Measurements from ENCODE around the gene NAA15.

NAA15 gene

GRCh38 chr4:139331185-139331584, 29.9 kb downstream of the NAA15 start:
- Histone ChIP-seq H3K27me3 (no peaks in the 10 kb centered on the region), H3K4me2 (no peak overlapping the region), H3K4me1 (no peaks in the 10 kb centered on the region), H3K9ac (no peak overlapping the region), H3K36me3 (peaks cover 73% of the 10 kb centered on the region), H3K27ac (no peak overlapping the region), H4K20me1 (peaks cover 97% of the 10 kb centered on the region), H3K9me3 (peaks cover 21% of the 10 kb centered on the region), H3K4me3 (no peak overlapping the region)
- TF ChIP-seq Cebpa-rat (IDR thresholded peaks at IDR 0.05): no peak

- Histone ChIP-seq H4K20me1 (peaks cover 94% of the 10 kb centered on the region), H3K4me3 (no peak overlapping the region)
Observed at GRCh38 chr4:139333046-139333445, 31.7 kb downstream of the NAA15 start.

GRCh38 chr4:139337612-139338011, 36.3 kb downstream of the NAA15 start:
- TF ChIP-seq Cebpa-rat (IDR thresholded peaks at IDR 0.05): no peak
- no peaks in the 10 kb centered on the region for H3K9me3 ChIP-seq
- no peak overlapping the region for H3K9ac ChIP-seq
- no peak overlapping the region for H3K4me3 ChIP-seq
- H3K36me3 ChIP-seq: peaks cover 80% of the 10 kb centered on the region
- no peaks in the 10 kb centered on the region for H3K4me1 ChIP-seq
- no peak overlapping the region for H3K4me2 ChIP-seq
- no peak overlapping the region for H3K27ac ChIP-seq
- peaks cover 92% of the 10 kb centered on the region for H4K20me1 ChIP-seq
- no peaks in the 10 kb centered on the region for H3K27me3 ChIP-seq

More at GRCh38 chr4:139333046-139333445, 31.7 kb downstream of the NAA15 start:
- H3K27me3 ChIP-seq: no peaks in the 10 kb centered on the region
- peaks cover 14% of the 10 kb centered on the region for H3K9me3 ChIP-seq
- no peak for TF ChIP-seq Cebpa-rat (IDR thresholded peaks at IDR 0.05)
- no peak overlapping the region for H3K9ac ChIP-seq
- H3K4me1 ChIP-seq: no peaks in the 10 kb centered on the region
- peaks cover 70% of the 10 kb centered on the region for H3K36me3 ChIP-seq
- H3K4me2 ChIP-seq: no peak overlapping the region
- no peak overlapping the region for H3K27ac ChIP-seq

GRCh38 chr4:139361301-139361700, 60.0 kb downstream of the NAA15 start:
- Histone ChIP-seq H3K36me3 (peaks cover 95% of the 10 kb centered on the region), H3K9me3 (no peaks in the 10 kb centered on the region), H3K27me3 (no peaks in the 10 kb centered on the region), H3K4me2 (no peak overlapping the region), H3K4me1 (no peaks in the 10 kb centered on the region), H3K27ac (no peak overlapping the region), H3K9ac (no peak overlapping the region), H3K4me3 (no peak overlapping the region), H4K20me1 (0 out of 2 replicates have a peak, but pooled peaks cover 5% of the 10 kb centered on the region)
- no peak for TF ChIP-seq Cebpa-rat (IDR thresholded peaks at IDR 0.05)

GRCh38 chr4:139367421-139368090, 66.3 kb downstream of the NAA15 start:
- no peak for TF ChIP-seq Cebpa-rat (IDR thresholded peaks at IDR 0.05)
- Histone ChIP-seq H3K36me3 (peaks cover 97% of the 10 kb centered on the region), H3K4me1 (no peaks in the 10 kb centered on the region), H4K20me1 (peaks cover 24% of the 10 kb centered on the region), H3K4me2 (no peak overlapping the region), H3K27ac (no peak overlapping the region), H3K27me3 (no peaks in the 10 kb centered on the region), H3K4me3 (no peak overlapping the region), H3K9me3 (no peaks in the 10 kb centered on the region), H3K9ac (no peak overlapping the region)

- no peak overlapping the region for H3K4me2 ChIP-seq
- H4K20me1 ChIP-seq: peaks cover 29% of the 10 kb centered on the region
- no peak overlapping the region for H3K4me3 ChIP-seq
- no peaks in the 10 kb centered on the region for H3K4me1 ChIP-seq
- no peak overlapping the region for H3K9ac ChIP-seq
- no peaks in the 10 kb centered on the region for H3K27me3 ChIP-seq
- H3K27ac ChIP-seq: no peak overlapping the region
- TF ChIP-seq Cebpa-rat (IDR thresholded peaks at IDR 0.05): no peak
- H3K9me3 ChIP-seq: no peaks in the 10 kb centered on the region
- H3K36me3 ChIP-seq: peaks cover 98% of the 10 kb centered on the region
Observed at GRCh38 chr4:139368998-139369397, 67.7 kb downstream of the NAA15 start.

GRCh38 chr4:139374251-139374650, 72.9 kb downstream of the NAA15 start:
- Histone ChIP-seq H3K9me3 (no peaks in the 10 kb centered on the region), H3K36me3 (peaks cover 93% of the 10 kb centered on the region)

GRCh38 chr4:139386421-139386820, 85.1 kb downstream of the NAA15 start:
- Histone ChIP-seq H3K9ac (no peak overlapping the region), H4K20me1 (peaks cover 12% of the 10 kb centered on the region; the same call in 1 of the 2 replicates), H3K36me3 (peaks cover 90% of the 10 kb centered on the region), H3K4me2 (no peak overlapping the region), H3K4me1 (no peaks in the 10 kb centered on the region), H3K9me3 (no peaks in the 10 kb centered on the region), H3K27ac (no peak overlapping the region), H3K27me3 (no peaks in the 10 kb centered on the region), H3K4me3 (no peak overlapping the region)
- TF ChIP-seq Cebpa-rat (IDR thresholded peaks at IDR 0.05): no peak

More at GRCh38 chr4:139374251-139374650, 72.9 kb downstream of the NAA15 start:
- H4K20me1 ChIP-seq: peaks cover 35% of the 10 kb centered on the region; the same call in 1 of the 2 replicates
- no peak overlapping the region for H3K4me2 ChIP-seq
- no peak for TF ChIP-seq Cebpa-rat (IDR thresholded peaks at IDR 0.05)
- no peaks in the 10 kb centered on the region for H3K4me1 ChIP-seq
- H3K27ac ChIP-seq: no peak overlapping the region
- H3K27me3 ChIP-seq: no peaks in the 10 kb centered on the region
- no peak overlapping the region for H3K9ac ChIP-seq
- no peak overlapping the region for H3K4me3 ChIP-seq

- no peak overlapping the region for H3K4me2 ChIP-seq
- no peaks in the 10 kb centered on the region for H3K9me3 ChIP-seq
- H3K27me3 ChIP-seq: no peaks in the 10 kb centered on the region
- TF ChIP-seq Cebpa-rat (IDR thresholded peaks at IDR 0.05): no peak
- H3K4me1 ChIP-seq: no peaks in the 10 kb centered on the region
- H3K27ac ChIP-seq: no peak overlapping the region
- H3K9ac ChIP-seq: no peak overlapping the region
- H4K20me1 ChIP-seq: 0 out of 2 replicates have a peak, but pooled peaks cover 7% of the 10 kb centered on the region
- H3K4me3 ChIP-seq: no peak overlapping the region
- peaks cover 91% of the 10 kb centered on the region for H3K36me3 ChIP-seq
Observed at GRCh38 chr4:139389102-139389501, 87.8 kb downstream of the NAA15 start.

GRCh38 chr4:139389991-139390390, 88.7 kb downstream of the NAA15 start:
- Histone ChIP-seq H3K4me3 (no peak overlapping the region), H3K36me3 (peaks cover 86% of the 10 kb centered on the region)

More at GRCh38 chr4:139389991-139390390, 88.7 kb downstream of the NAA15 start:
- no peak for TF ChIP-seq Cebpa-rat (IDR thresholded peaks at IDR 0.05)
- Histone ChIP-seq H3K9me3 (no peaks in the 10 kb centered on the region), H3K27me3 (no peaks in the 10 kb centered on the region), H4K20me1 (0 out of 2 replicates have a peak, but pooled peaks cover 7% of the 10 kb centered on the region), H3K4me2 (no peak overlapping the region), H3K9ac (no peak overlapping the region), H3K27ac (no peak overlapping the region), H3K4me1 (no peaks in the 10 kb centered on the region)
